GM19351 (cell line): ENCODE measurements around the gene LTN1.
"Not testable (repeated sequence)": the region's sequence is repeated elsewhere in the genome, so short reads cannot be mapped to it uniquely, and the experiment has no call there.

ENCODE experiments used
- ATAC-seq: cut with Tn5 transposase; IDR thresholded peaks from one replicate; pipeline ENCODE4 v1.9.1; 2021; ENCODE audit warnings: mild to moderate bottlenecking, moderate library complexity; ENCODE audit not compliant: unreplicated experiment

Gene LTN1, protein sequence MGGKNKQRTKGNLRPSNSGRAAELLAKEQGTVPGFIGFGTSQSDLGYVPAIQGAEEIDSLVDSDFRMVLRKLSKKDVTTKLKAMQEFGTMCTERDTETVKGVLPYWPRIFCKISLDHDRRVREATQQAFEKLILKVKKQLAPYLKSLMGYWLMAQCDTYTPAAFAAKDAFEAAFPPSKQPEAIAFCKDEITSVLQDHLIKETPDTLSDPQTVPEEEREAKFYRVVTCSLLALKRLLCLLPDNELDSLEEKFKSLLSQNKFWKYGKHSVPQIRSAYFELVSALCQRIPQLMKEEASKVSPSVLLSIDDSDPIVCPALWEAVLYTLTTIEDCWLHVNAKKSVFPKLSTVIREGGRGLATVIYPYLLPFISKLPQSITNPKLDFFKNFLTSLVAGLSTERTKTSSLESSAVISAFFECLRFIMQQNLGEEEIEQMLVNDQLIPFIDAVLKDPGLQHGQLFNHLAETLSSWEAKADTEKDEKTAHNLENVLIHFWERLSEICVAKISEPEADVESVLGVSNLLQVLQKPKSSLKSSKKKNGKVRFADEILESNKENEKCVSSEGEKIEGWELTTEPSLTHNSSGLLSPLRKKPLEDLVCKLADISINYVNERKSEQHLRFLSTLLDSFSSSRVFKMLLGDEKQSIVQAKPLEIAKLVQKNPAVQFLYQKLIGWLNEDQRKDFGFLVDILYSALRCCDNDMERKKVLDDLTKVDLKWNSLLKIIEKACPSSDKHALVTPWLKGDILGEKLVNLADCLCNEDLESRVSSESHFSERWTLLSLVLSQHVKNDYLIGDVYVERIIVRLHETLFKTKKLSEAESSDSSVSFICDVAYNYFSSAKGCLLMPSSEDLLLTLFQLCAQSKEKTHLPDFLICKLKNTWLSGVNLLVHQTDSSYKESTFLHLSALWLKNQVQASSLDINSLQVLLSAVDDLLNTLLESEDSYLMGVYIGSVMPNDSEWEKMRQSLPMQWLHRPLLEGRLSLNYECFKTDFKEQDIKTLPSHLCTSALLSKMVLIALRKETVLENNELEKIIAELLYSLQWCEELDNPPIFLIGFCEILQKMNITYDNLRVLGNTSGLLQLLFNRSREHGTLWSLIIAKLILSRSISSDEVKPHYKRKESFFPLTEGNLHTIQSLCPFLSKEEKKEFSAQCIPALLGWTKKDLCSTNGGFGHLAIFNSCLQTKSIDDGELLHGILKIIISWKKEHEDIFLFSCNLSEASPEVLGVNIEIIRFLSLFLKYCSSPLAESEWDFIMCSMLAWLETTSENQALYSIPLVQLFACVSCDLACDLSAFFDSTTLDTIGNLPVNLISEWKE (N-terminal part only)

DNA sequence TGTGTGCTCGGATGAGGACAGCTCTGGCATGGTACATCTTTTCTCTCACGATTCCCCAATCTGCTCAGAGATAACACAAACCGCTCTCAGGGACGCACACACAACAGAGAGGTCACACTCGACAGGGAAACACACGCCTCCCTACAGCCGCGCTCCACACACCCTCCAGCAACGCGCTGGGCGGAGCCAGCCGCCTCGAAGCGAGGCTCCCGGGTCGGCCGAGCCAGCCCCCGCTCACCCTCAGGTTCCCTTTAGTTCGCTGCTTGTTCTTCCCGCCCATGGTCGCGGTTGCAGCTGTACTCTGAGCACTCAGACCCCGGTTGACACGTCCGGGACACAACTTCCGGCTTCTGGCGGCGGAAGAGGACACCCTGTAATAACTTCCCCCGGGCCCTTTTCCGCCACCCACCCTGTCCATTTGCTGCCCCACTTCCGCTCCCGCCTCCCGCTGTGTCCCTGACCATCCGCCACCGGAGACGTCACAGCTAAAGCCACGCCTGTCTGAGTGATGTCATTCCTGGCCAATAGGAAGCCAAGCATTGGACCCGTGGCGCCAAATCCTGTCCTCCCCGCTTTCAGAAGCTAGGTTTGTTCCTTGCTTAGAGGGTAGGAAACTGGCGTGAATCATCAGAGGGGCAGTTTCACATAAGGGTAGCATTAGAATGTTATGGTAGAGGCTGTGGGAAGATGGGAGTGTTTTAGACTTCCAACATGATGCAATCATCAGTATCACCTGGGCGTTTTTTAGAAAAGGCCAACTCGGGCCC lies at the start of gene LTN1:
Gene LTN1, minus strand, starts transcription at position 352 of the 767 bp plus-strand sequence. Its CDS starts 72 bp downstream, at position 280.
- ATAC-seq: peak; percentile 95

DNA sequence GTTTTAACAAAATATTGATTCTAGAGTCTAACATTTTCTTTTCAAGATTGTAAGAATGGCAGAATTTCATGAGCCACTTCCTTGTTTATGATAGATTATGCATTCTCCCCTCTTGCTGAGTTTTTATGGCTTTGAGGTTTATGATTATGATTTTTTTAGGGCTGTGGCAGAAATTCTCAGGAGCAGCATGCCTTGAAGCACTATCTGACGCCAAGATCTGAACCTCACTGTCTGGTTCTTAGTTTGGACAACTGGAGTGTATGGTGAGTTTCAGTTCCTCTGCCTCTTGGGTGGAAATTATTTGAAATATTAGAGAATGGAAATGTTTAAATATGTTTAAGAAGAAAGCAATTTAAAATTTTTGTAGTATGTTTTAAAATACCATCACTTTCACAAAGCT lies 42.0 kb upstream of the LTN1 start:
- ATAC-seq: no peak

DNA sequence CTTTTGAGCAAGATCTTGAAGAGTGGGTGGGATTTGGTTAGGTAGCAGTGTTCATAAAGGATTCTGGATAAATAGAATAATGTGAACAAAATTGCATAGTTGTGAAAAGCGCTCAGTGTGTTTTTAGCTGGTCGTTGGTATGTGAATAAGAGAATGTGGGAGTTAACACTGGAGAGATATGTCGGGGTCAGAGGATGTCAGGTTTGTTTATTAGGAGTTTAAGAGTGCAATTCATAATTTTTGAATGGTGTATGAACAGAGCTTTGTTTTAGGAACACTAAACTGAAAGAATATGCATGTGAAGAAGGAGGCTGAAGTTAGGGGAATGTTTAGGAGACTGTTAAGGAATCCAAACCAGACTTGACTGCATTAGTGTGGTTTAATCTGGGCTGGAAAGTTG lies 41.2 kb upstream of the LTN1 start:
- ATAC-seq: no peak

- no peak for ATAC-seq
Measured at GRCh38 chr21:29033301-29033700, 40.6 kb upstream of the LTN1 start.

- no peak for ATAC-seq
Measured at GRCh38 chr21:29030909-29031308, 38.2 kb upstream of the LTN1 start.

DNA sequence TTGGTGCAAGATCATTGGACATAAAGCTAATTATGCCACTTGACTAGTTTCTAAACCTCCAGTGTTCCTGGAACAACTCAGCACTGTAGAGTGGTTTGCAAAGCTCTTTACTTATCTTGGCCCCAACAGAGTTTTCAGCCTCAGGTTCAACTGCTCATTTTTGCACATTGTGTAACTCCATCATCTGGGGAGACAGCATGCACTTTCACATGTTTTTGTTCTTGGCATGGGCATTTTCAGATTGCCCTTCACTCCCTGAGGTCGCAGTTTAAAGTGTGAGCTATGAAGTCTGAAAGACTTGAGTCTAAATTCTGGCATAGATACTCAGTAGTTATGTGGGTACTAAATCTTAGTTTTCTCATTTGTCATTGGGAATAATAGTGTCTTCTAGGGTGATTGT lies 36.8 kb upstream of the LTN1 start:
- no peak for ATAC-seq

DNA sequence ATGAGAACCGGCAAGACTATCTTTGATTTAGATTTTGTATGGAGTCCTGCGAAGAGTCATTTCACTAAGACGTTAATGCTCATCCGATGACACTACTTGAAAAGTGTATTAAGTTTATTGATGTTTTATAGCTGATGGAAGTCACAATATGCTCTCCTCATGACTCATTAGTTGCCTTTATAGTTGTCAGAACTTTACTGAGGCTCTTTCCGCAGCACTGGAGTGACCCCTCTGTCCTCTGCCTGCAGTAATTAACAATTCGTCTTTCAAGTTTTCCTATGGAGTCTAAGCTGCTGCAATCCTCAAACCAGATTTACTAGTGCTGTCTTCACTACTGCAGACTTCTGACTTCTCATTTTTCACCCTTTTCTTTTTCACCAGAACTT lies 32.6 kb upstream of the LTN1 start:
- ATAC-seq: no peak

DNA sequence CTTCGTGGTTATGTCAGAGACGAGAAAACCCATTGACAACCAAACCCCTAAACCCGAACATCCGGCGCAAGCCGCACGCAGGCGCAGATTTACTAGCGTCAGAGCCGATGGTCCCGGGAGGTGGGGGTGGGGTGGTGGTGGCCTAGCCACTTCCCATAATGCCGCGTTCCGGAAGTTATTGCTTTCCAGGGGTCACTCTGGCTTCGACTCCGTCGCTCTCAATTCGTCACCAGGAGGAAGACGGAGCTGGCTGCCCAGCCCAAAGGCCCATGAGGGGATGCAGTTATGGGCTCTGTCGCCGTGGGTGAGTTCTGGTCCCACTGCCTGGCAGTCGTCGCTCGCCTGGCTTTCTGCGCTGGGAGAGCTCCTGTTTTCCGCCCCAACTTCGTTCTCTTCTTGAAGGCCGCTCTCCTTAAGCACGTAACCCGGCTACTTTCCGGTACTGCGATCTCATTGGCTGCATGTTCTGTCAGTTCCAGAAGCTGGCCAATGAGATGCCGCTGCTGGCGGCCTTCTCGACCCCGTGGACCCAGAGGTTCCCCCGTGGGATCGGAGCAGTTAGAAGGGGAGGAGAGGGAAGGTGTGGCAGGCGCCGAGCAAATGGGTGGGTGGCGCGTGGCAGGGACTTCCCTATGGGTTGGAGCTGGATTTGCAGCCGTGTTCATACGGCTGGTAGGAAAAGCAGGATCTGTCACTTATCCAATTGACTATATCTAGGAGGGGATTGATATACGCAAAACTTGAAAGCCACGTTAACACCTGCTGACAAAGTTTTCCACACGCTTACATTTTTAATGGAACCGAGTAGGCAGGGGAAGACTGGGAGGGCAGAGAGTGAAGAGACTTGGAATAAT lies 32.0 kb upstream of the LTN1 start, which contains the start of gene USP16:
Gene USP16, plus strand, starts transcription at position 195 of the 854 bp plus-strand sequence. CDS start 3,246 bp downstream, outside the sequence.
- peak; percentile 96 for ATAC-seq

DNA sequence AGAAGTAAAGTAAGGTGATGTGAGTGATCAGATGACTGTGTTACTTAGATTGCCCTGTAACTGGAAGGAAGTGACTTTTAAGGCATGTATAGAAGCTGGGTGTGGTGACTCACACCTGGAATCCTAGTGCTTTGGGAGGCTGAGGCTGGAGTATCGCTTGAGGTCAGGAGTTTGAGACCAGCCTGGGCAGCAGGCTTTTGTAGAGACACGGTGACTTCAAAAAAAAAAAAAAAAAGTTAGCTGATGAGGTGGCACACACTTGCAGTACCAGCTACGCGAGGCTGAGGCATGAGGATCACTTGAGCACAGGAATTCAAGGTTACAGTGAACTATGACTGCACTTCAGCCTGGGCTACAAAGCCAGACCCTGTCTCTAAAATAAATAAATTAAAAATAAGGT lies 29.5 kb upstream of the LTN1 start:
- no peak for ATAC-seq

DNA sequence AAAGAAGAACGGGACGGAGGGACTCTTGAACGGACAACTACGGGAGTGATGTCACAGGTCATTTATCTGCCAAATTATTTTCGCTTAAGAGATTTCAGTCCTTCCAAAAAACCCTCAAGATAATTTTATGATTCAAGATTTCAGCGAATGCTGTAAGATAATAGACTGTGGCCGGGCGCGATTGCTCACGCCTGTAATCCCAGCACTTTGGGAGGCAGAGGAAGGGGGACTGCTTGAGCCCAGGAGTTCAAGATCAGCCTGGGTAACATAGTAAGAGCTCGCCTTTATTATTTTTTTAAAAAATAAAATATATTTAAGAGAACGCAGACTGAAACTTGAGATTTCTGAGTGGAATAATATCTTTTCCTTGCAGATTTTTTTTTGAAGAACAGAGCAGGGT lies 25.9 kb upstream of the LTN1 start:
- peak; percentile 12 for ATAC-seq

- ATAC-seq: no peak
Measured at GRCh38 chr21:29017639-29018237, 25.1 kb upstream of the LTN1 start.

- not testable (repeated sequence) for ATAC-seq
Measured at GRCh38 chr21:29011236-29011635, 18.6 kb upstream of the LTN1 start.

DNA sequence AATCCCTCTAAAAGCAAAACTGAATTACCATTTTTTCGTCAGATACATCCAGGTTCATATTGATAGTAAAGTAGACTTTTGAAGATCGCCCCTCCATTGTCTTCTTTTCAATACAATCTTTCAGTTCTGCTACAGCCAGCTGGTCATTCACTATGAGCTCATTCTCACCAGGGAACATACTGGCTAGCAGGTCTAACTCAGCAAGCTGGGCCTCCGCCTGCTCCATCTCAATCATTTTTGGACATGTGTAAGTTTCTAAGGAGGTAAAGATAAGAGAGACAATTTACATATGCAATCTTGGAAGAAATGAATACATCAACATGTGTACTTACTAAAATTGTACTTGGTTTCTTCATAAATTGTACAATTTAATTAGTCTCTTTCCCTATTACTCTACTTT lies 15.7 kb upstream of the LTN1 start:
- no peak for ATAC-seq

DNA sequence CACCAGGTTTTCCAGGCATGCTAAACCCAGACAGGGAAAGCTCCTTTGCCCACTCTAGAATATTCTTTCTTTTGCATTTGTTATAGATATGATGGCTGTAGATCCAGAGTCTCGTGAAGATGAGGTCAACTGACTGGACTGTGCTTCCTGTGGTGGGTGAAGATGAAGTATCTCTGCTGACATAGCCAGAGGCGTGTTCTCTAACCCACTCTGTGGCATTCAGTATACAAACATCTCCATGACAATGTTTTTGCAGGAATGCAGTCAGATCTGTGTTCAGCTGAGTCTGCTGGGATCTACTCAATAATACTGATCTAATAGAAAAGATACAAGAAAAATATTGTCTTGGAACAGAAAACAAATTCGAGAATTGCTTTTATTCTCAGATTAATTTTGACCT lies 15.1 kb upstream of the LTN1 start:
- ATAC-seq: no peak

- ATAC-seq: no peak
Measured at GRCh38 chr21:29007135-29007534, 14.5 kb upstream of the LTN1 start.

GRCh38 chr21:29005696-29006095 lies 13.0 kb upstream of the LTN1 start:
- ATAC-seq: no peak

- ATAC-seq: peak; percentile 100
Measured at GRCh38 chr21:29002442-29003144, 9.9 kb upstream of the LTN1 start.

DNA sequence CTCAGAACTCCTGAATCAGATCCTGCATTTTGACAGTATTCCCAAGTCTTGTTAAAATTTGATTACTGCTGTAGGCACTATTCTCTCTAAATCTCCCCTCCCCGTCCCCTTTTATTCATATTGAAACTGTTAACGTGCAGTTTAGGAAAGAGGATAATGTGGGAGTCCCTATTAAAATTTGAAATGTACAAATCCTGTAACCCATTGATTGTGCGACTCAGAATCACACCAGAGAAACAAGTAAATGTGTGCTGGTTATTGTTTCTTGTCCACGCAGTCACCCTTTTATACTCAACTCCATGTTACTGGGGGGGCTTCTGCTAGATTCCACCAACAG lies 584 bp upstream of the LTN1 start:
- ATAC-seq: no peak
